Measurements from ENCODE around the gene GRIP1. TPM values are rescaled to one million over a fixed set of nuclear protein-coding genes. Genes with fewer than 3 reads are reported as not detected.

Gene GRIP1
- total RNA-seq, 2 experiments from 2014 or later: 5.4 TPM

- POLR2A ChIA-PET: no interaction called here
- H3K4me1 ChIP-seq (ENCODE audit: insufficient read depth, low read length): no peaks in the 10 kb centered on the region
- Mint-ChIP-seq H3K36me3 (ENCODE audit: low read depth) (no peaks in the 10 kb centered on the region), H3K27ac (no peak overlapping the region), H3K4me3 (no peak overlapping the region), H3K4me1 (ENCODE audit: low read depth) (no peaks in the 10 kb centered on the region), H3K27me3 (peaks cover 10% of the 10 kb centered on the region), H3K9me3 (no peaks in the 10 kb centered on the region)
- no peak for ATAC-seq (ENCODE audit: poor library complexity)
- no peak for DNase-seq
- H3K36me3 ChIP-seq (ENCODE audit: insufficient read depth, low read length): no peaks in the 10 kb centered on the region
- no peak for TF ChIP-seq CTCF (IDR thresholded peaks at IDR 0.05)
- intact Hi-C loops (cut with DNase I, micrococcal nuclease): no loop called here
- H3K4me3 ChIP-seq (ENCODE audit: low read length): no peak overlapping the region
- H3K27ac ChIP-seq (ENCODE audit: low read depth in 1 of 2, low read length in 2 of 2): no peak overlapping the region
- H3K27me3 ChIP-seq (ENCODE audit: control insufficient read depth in 1 of 2, insufficient read depth in 2 of 2, low read length in 2 of 2): no peaks in the 10 kb centered on the region
- H3K9me3 ChIP-seq (ENCODE audit: control insufficient read depth in 1 of 2, insufficient read depth in 1 of 2, low read length in 2 of 2): peaks cover 0 to 5% of the 10 kb centered on the region in 2 experiments
- CTCF ChIA-PET: no interaction called here
Observed at GRCh38 chr12:66467932-66468331, 210.9 kb downstream of the GRIP1 start.

- intact Hi-C loops (cut with DNase I, micrococcal nuclease): no loop called here
- H3K27ac ChIP-seq (ENCODE audit: low read depth in 1 of 2, low read length in 2 of 2): no peak overlapping the region
- Mint-ChIP-seq H3K9me3 (no peaks in the 10 kb centered on the region), H3K36me3 (ENCODE audit: low read depth) (no peaks in the 10 kb centered on the region), H3K27me3 (no peaks in the 10 kb centered on the region), H3K4me3 (no peak overlapping the region), H3K27ac (no peak overlapping the region), H3K4me1 (ENCODE audit: low read depth) (no peaks in the 10 kb centered on the region)
- TF ChIP-seq CTCF (IDR thresholded peaks at IDR 0.05): no peak
- POLR2A ChIA-PET: no interaction called here
- H3K4me3 ChIP-seq (ENCODE audit: low read length): no peak overlapping the region
- H3K27me3 ChIP-seq (ENCODE audit: control insufficient read depth in 1 of 2, insufficient read depth in 2 of 2, low read length in 2 of 2): no peaks in the 10 kb centered on the region
- no peaks in the 10 kb centered on the region for H3K36me3 ChIP-seq (ENCODE audit: insufficient read depth, low read length)
- H3K4me1 ChIP-seq (ENCODE audit: insufficient read depth, low read length): no peaks in the 10 kb centered on the region
- H3K9me3 ChIP-seq (ENCODE audit: control insufficient read depth in 1 of 2, insufficient read depth in 1 of 2, low read length in 2 of 2): no peaks in the 10 kb centered on the region
- ATAC-seq (ENCODE audit: poor library complexity): no peak
- no peak for DNase-seq
- CTCF ChIA-PET: no interaction called here
Observed at GRCh38 chr12:66461331-66461730, 217.5 kb downstream of the GRIP1 start.

GRCh38 chr12:66459944-66460482 lies 218.9 kb downstream of the GRIP1 start:
- ChIA-PET POLR2A (no interaction called here), CTCF (no interaction called here)
- ATAC-seq (ENCODE audit: poor library complexity) (no peak), DNase-seq (no peak)
- intact Hi-C loops (cut with DNase I, micrococcal nuclease): no loop called here
- Mint-ChIP-seq H3K27me3 (no peaks in the 10 kb centered on the region), H3K36me3 (ENCODE audit: low read depth) (no peaks in the 10 kb centered on the region), H3K4me3 (no peak overlapping the region), H3K27ac (no peak overlapping the region), H3K4me1 (ENCODE audit: low read depth) (no peaks in the 10 kb centered on the region), H3K9me3 (no peaks in the 10 kb centered on the region)
- Histone ChIP-seq H3K4me3 (ENCODE audit: low read length) (no peak overlapping the region), H3K27me3 (ENCODE audit: control insufficient read depth in 1 of 2, insufficient read depth in 2 of 2, low read length in 2 of 2) (no peaks in the 10 kb centered on the region), H3K27ac (ENCODE audit: low read depth in 1 of 2, low read length in 2 of 2) (no peak overlapping the region), H3K36me3 (ENCODE audit: insufficient read depth, low read length) (no peaks in the 10 kb centered on the region), H3K9me3 (ENCODE audit: control insufficient read depth in 1 of 2, insufficient read depth in 1 of 2, low read length in 2 of 2) (no peaks in the 10 kb centered on the region), H3K4me1 (ENCODE audit: insufficient read depth, low read length) (no peaks in the 10 kb centered on the region)
- no peak for TF ChIP-seq CTCF (IDR thresholded peaks at IDR 0.05)

Data from CD4-positive, alpha-beta T cell (primary cell).